Large intestine (tissue), 3 donors: Measurements from ENCODE around the gene CCSER1. TPM values are rescaled to one million over a fixed set of nuclear protein-coding genes. Genes with fewer than 3 reads are reported as not detected.
A peak's percentile ranks its signal among the peaks of the same experiment; 100 is the strongest.
"Not testable (repeated sequence)": the region's sequence is repeated elsewhere in the genome, so short reads cannot be mapped to it uniquely, and the experiment has no call there.

Source experiments
- DNase-seq, 2 donors: peaks; one replicate each; pipeline versions ENCODE4 v3.0.0 to v3.0.0-alpha.2; 2013
- H3K27ac ChIP-seq: one replicate; pipeline ENCODE4 v1.5.1; 2013; ENCODE audit warnings: low read length
- H3K27me3 ChIP-seq: 2 replicates; pipeline ENCODE4 v1.6.1; 2013; ENCODE audit warnings: low read length; ENCODE audit not compliant: control insufficient read depth, insufficient read depth
- H3K36me3 ChIP-seq: 2 replicates; pipeline ENCODE4 v1.6.1; 2013; ENCODE audit warnings: low read length; ENCODE audit not compliant: control insufficient read depth, insufficient read depth
- H3K4me1 ChIP-seq: one replicate; pipeline ENCODE4 v1.6.1; 2013; ENCODE audit warnings: low read length; ENCODE audit not compliant: control insufficient read depth, insufficient read depth
- H3K4me3 ChIP-seq: one replicate; pipeline ENCODE4 v1.5.1; 2013; ENCODE audit warnings: low read length
- H3K9me3 ChIP-seq: one replicate; pipeline ENCODE4 v1.6.1; 2013; ENCODE audit warnings: mild to moderate bottlenecking, low read depth, low read length, moderate library complexity; ENCODE audit not compliant: control insufficient read depth
- whole genome bisulfite sequencing: methylation state at CpG from one replicate; pipeline ENCODE4 v1.1.5; 2013; ENCODE audit warnings: low lambda C conversion rate; ENCODE audit not compliant: insufficient coverage; 5-methylcytosine and 5-hydroxymethylcytosine counted together
- polyA plus RNA-seq: library from polyadenylated mRNA; unstranded; fragments of 120-200 nt; gene quantifications from one replicate; pipeline ENCODE4 v1.2.1, GENCODE V29; 2013

The CCSER1 gene
- polyA plus RNA-seq, 1 donor, result 9.5 TPM

DNA sequence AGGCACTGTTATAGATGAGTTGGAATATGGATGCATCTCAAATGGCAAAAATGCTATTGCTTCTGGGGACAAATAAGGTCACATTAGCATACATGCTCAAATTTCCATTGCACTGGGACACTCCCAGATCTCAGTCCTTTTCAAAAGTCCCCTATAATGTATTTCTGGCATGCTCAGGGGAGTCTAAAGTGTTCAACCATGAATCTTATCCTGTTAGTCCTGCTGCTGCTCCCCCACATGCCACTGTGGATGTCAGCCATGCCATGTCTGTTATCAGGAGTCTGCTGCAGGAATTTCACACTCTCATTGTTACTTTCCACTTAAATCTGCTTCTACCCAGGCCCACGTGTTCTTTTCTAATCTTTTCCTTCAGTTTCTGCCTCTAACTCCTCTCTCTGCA lies 1000.6 kb downstream of the CCSER1 start:
- Histone ChIP-seq H3K4me1 (peaks cover 4% of the 10 kb centered on the region), H3K9me3 (no peaks in the 10 kb centered on the region), H3K27ac (no peak overlapping the region), H3K36me3 (no peaks in the 10 kb centered on the region), H3K4me3 (no peak overlapping the region), H3K27me3 (no peaks in the 10 kb centered on the region)
- DNase-seq, result peak in 1 of 2 donors; percentile 54
- no CpG with 5 or more reads among the region's 1 CpG for WGBS

DNA sequence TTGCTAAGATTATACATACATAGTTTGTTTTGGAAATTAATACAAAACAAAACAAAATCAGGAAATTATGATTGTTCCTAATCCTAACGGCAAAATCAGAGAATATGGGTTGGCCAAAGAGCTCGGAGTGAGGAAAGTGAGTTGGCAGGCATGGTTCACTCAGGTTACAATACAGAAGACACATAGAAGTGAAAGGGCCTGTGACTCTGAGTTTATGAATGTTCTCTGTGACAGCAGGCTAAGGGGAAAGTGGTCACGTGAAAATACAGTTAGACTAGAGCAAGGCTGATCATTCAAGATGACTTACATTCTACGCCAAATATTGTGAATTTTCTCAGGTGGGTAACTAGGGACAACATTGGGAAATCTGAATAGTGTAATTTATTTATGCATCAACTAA lies 1001.3 kb downstream of the CCSER1 start:
- 100% methylated on average over 3 of the region's 4 CpGs for WGBS
- H3K4me3 ChIP-seq, result no peak overlapping the region
- no peak for DNase-seq

DNA sequence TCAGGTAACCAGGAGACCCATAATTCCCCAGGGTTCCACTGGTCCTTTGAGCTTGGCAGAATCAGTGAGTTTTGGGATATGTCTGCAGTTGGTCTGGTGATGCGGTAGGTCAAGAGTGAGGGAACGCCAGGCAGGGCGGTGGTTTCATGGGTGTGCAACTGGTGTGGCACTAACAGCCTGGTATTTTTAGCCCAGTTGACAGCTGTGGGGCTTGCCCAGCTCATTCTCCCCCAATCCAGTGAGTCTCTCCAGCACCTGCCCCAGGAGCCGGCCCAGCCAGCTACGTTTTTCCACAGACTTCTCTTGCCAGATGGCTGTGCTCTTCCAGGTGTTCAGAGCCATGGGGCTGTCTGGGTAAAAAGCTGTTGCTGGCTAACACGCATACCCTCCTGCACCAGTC lies 1019.9 kb downstream of the CCSER1 start:
- Histone ChIP-seq H3K4me1 (no peaks in the 10 kb centered on the region), H3K27me3 (no peaks in the 10 kb centered on the region), H3K36me3 (no peaks in the 10 kb centered on the region), H3K27ac (no peak overlapping the region), H3K9me3 (peaks cover 4% of the 10 kb centered on the region), H3K4me3 (no peak overlapping the region)
- WGBS, result no CpG with 5 or more reads among the region's 6 CpGs
- no peak for DNase-seq

More for the DNA sequence above, 1001.3 kb downstream of the CCSER1 start:
- no peak overlapping the region for H3K27ac ChIP-seq
- H3K4me1 ChIP-seq, result peaks cover 4% of the 10 kb centered on the region
- H3K27me3 ChIP-seq, result no peaks in the 10 kb centered on the region
- H3K36me3 ChIP-seq, result no peaks in the 10 kb centered on the region
- no peaks in the 10 kb centered on the region for H3K9me3 ChIP-seq

DNA sequence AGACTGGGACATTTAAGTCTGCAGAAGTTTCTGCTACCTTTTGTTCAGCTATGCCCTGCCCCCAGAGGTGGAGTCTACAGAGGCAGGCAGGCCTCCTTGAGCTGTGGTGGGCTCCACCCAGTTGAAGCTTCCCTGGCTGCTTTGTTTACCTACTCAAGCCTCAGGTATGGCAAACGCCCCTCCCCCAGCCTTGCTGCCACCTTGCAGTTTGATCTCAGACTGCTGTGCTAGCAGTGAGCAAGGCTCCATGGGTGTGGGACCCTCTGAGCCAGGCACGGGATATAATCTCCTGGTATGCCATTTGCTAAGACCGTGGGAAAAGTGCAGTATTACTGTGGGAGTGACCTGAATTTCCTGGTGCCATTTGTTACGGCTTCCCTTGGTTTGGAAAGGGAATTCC lies 1026.8 kb downstream of the CCSER1 start:
- no CpG with 5 or more reads among the region's 4 CpGs for WGBS
- H3K36me3 ChIP-seq, result not testable (repeated sequence)

DNA sequence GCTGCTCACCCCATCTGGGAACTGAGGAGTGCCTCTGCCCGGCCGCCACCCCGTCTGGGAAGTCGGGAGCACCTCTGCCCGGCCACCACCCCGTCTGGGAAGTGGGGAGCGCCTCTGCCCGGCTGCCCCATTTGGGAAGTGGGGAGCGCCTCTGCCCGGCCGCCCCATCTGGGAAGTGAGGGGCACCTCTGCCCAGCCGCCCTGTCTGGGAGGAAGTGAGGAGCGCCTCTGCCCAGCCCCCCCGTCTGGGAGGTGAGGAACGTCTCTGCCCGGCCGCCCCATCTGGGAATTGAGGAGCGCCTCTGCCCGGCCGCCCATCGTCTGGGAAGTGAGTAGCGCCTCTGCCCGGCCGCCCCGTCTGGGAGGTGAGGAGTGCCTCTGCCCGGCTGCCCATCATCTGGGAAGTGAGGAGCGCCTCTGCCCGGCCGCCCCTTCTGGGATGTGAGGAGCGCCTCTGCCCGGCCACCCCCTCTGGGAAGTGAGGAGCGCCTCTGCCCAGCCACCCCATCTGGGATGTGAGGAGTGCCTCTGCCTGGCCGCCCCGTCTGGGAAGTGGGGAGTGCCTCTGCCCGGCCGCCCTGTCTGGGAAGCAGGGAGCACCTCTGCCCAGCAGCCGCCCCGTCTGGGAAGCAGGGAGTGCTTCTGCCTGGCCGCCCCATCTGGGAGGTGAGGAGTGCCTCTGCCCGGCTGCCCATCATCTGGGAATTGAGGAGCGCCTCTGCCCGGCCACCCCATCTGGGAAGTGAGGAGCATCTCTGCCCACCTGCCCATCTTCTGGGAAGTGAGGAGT lies 1040.9 kb downstream of the CCSER1 start:
- not testable (repeated sequence) for H3K27ac ChIP-seq, H3K4me3 ChIP-seq, DNase-seq, H3K27me3 ChIP-seq, H3K36me3 ChIP-seq, H3K4me1 ChIP-seq
- peaks cover 13% of the 10 kb centered on the region for H3K9me3 ChIP-seq
- no CpG with 5 or more reads among the region's 42 CpGs for WGBS

More for the DNA sequence above, 1026.8 kb downstream of the CCSER1 start:
- not testable (repeated sequence) for H3K27me3 ChIP-seq, H3K4me3 ChIP-seq, H3K4me1 ChIP-seq, H3K27ac ChIP-seq, DNase-seq, H3K9me3 ChIP-seq

DNA sequence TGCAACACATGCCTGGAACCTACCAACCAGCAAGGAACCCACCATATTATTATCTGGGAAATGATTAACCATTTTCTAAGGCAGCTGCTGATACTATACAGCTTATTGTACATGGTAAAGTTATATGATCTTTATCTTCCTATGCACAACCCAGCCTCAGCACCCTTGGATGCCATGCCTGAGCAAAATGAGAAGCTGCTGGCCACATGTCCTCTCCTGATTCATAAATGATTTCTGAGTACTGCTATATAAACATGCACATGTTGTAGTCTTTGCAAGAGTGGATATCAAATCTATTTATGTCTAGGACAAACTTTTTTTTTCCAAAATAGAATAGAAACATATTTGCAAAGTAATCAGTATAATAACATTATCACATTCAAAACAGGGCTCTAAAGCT lies 1043.6 kb downstream of the CCSER1 start:
- no peak overlapping the region for H3K4me3 ChIP-seq
- no peaks in the 10 kb centered on the region for H3K36me3 ChIP-seq
- no peaks in the 10 kb centered on the region for H3K27me3 ChIP-seq
- no peak for DNase-seq
- H3K4me1 ChIP-seq, result no peaks in the 10 kb centered on the region
- no peak overlapping the region for H3K27ac ChIP-seq
- peaks cover 13% of the 10 kb centered on the region for H3K9me3 ChIP-seq

DNA sequence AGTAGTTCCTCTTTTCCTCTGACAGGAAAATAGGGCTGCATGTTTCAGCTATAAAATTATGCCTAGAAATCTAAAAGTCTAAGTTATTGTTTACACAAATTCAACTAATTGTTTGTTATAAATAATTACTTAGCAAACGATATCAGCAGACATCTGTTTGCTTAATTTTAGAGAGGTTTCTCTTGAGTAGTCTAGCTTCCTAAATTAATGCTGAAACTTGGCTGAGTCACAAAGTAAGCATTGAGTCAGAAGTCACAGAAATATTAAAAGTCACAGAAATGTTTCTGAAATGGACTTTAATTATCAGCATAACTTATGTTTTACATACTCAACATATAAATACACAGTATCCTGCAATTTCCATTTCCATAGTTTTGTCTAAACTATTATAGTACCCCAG lies 1044.0 kb downstream of the CCSER1 start:
- H3K27me3 ChIP-seq, result no peaks in the 10 kb centered on the region
- no CpG with 5 or more reads among the region's 1 CpG for WGBS
- DNase-seq, result no peak
- no peaks in the 10 kb centered on the region for H3K4me1 ChIP-seq
- H3K27ac ChIP-seq, result no peak overlapping the region
- no peaks in the 10 kb centered on the region for H3K36me3 ChIP-seq
- peaks cover 13% of the 10 kb centered on the region for H3K9me3 ChIP-seq
- no peak overlapping the region for H3K4me3 ChIP-seq

DNA sequence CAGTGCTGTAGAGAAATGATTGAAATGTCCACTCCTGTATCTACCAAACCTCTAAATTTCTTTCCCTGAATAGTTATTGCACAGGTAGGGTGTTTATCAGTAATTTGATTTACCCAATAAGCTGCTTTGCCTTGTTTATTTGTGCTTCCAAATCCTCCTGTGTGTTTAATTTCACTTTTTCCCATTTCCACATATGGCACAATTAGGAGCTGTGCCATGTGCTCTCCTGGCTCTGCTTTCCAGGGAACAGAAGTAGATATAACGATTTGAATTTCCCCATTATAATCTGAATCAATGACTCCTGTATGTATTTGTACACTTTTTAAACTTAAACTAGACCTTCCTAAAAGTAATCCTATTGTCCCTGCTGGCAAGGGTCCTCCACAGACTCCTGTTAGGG lies 1057.9 kb downstream of the CCSER1 start:
- not testable (repeated sequence) for H3K27ac ChIP-seq, H3K36me3 ChIP-seq, DNase-seq, H3K4me3 ChIP-seq, H3K9me3 ChIP-seq, H3K4me1 ChIP-seq, H3K27me3 ChIP-seq
- WGBS, result 83% methylated on average over 1 of the region's 1 CpG

DNA sequence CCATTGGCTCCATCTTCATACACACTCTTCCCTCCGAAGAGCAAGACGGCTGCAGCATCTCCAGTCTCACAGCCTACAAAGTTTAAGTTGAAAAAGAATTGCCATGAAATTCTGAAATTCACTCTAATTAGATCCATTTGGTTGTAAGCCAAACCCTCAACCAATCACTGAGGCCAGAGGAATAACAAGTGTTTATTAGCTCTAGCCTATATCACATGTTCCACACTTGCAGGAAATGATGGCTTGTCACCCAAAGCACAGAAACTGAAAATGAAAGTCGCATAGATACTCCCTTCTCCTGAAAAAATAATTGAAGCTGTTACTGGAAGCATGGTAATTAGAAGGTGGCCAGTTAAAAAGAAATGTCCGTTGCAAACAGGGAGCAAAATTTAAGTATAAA lies 1071.8 kb downstream of the CCSER1 start:
- Histone ChIP-seq H3K9me3 (no peaks in the 10 kb centered on the region), H3K27me3 (no peaks in the 10 kb centered on the region), H3K4me1 (no peaks in the 10 kb centered on the region), H3K27ac (no peak overlapping the region), H3K4me3 (no peak overlapping the region), H3K36me3 (no peaks in the 10 kb centered on the region)
- peak in 1 of 2 donors; percentile 18 for DNase-seq
- WGBS, result 90% methylated on average over 2 of the region's 4 CpGs

DNA sequence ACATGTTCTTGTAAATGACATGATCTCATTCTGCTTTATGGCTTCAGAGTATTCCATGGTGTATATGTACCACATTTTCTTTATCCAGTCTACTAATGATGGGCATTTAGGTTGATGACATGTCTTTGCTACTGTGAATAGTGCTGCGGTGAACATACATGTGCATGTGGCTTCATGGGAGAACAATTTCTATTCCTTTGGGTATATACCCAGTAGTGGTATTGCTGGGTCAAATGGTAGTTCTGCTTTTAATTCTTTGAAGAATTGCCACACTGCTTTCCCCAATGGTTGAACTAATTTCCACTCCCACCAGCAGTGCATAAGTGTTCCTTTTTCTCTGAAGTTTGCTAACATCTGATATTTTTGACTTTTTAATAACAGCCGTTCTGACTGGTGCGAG lies 1080.3 kb downstream of the CCSER1 start:
- no peaks in the 10 kb centered on the region for H3K4me1 ChIP-seq
- H3K27ac ChIP-seq, result no peak overlapping the region
- 100% methylated on average over 1 of the region's 3 CpGs for WGBS
- H3K4me3 ChIP-seq, result no peak overlapping the region
- no peaks in the 10 kb centered on the region for H3K36me3 ChIP-seq
- DNase-seq, result no peak
- H3K9me3 ChIP-seq, result no peaks in the 10 kb centered on the region
- no peaks in the 10 kb centered on the region for H3K27me3 ChIP-seq

DNA sequence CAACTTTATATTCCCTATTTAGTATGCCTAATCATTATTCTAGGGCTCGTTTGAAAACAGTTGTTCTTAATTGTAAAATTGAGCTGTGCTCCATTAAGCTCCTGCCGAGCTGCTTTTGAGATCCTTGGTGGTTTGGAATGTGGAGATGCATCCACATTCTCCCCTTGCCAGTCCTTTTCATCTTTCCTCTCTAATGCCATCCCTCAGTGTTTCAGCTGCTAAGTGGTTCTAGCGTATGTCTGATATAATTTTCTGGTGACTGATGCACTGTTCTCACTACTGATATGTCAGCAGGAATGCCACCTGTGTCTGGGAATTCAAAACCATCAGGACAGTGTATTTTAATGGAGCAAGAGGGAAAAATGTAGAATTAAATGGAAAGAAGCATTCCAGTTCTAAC lies 1085.0 kb downstream of the CCSER1 start:
- H3K4me3 ChIP-seq, result no peak overlapping the region
- peaks cover 4% of the 10 kb centered on the region for H3K9me3 ChIP-seq
- H3K27ac ChIP-seq, result no peak overlapping the region
- DNase-seq, result no peak
- WGBS, result 50% methylated on average over 1 of the region's 3 CpGs
- H3K36me3 ChIP-seq, result no peaks in the 10 kb centered on the region
- no peaks in the 10 kb centered on the region for H3K4me1 ChIP-seq
- H3K27me3 ChIP-seq, result no peaks in the 10 kb centered on the region
